ENCODE data around the gene PAXX. TPM values are rescaled to one million over a fixed set of nuclear protein-coding genes. Genes with fewer than 3 reads are reported as not detected.

Gene PAXX
- total RNA-seq, 1 donor from 2014 or later, result 45.1 TPM

GRCh38 chr9:136979769-136980587 lies 12.2 kb upstream of the PAXX start:
- Histone ChIP-seq H3K36me3 (no peaks in the 10 kb centered on the region), H3K27me3 (ENCODE audit: low read depth) (peaks cover 9% of the 10 kb centered on the region)
- no peak for TF ChIP-seq CTCF (IDR thresholded peaks at IDR 0.05)

GRCh38 chr9:136980669-136981478 lies 11.3 kb upstream of the PAXX start:
- intact Hi-C loops (cut with DNase I), result no loop called here
- no peak for DNase-seq
- H3K27me3 ChIP-seq (ENCODE audit: low read depth), result peaks cover 18% of the 10 kb centered on the region

More at GRCh38 chr9:136979769-136980587, 12.2 kb upstream of the PAXX start:
- intact Hi-C loops (cut with DNase I), result no loop called here
- Histone ChIP-seq H3K4me1 (peaks cover 46% of the 10 kb centered on the region), H3K27ac (peak overlapping the region; percentile 77), H3K9me3 (no peaks in the 10 kb centered on the region), H3K4me3 (no peak overlapping the region)
- no peak for DNase-seq
- ATAC-seq, result no peak

GRCh38 chr9:136981588-136982231 lies 10.5 kb upstream of the PAXX start:
- intact Hi-C loops (cut with DNase I), result no loop called here
- H3K27ac ChIP-seq, result peak overlapping the region; percentile 77
- ATAC-seq (no peak), DNase-seq (no peak)
- no peak for TF ChIP-seq CTCF (IDR thresholded peaks at IDR 0.05)
- H3K4me3 ChIP-seq, result no peak overlapping the region
- peaks cover 24% of the 10 kb centered on the region for H3K27me3 ChIP-seq (ENCODE audit: low read depth)
- no peaks in the 10 kb centered on the region for H3K9me3 ChIP-seq
- peaks cover 32% of the 10 kb centered on the region for H3K4me1 ChIP-seq
- H3K36me3 ChIP-seq, result no peaks in the 10 kb centered on the region

More at GRCh38 chr9:136980669-136981478, 11.3 kb upstream of the PAXX start:
- Histone ChIP-seq H3K36me3 (no peaks in the 10 kb centered on the region), H3K4me3 (no peak overlapping the region), H3K27ac (peak overlapping the region; percentile 77), H3K9me3 (no peaks in the 10 kb centered on the region), H3K4me1 (peaks cover 41% of the 10 kb centered on the region)
- TF ChIP-seq CTCF (IDR thresholded peaks at IDR 0.05), result no peak
- no peak for ATAC-seq

GRCh38 chr9:136982232-136983051 lies 9.8 kb upstream of the PAXX start, which contains the start of gene LCNL1:
Gene LCNL1, plus strand, starts transcription at chr9:136982993. Its CDS starts 594 bp downstream, at chr9:136983587.
- Histone ChIP-seq H3K27ac (peak within 1 kb of the TSS; percentile 77), H3K4me3 (no peak within 1 kb of the TSS), H3K27me3 (ENCODE audit: low read depth) (peaks cover 28% of the 10 kb centered on the region), H3K4me1 (peaks cover 25% of the 10 kb centered on the region), H3K36me3 (no peaks in the 10 kb centered on the region), H3K9me3 (no peaks in the 10 kb centered on the region)
- DNase-seq, result no peak
- TF ChIP-seq CTCF (IDR thresholded peaks at IDR 0.05), result no peak
- ATAC-seq, result no peak
- intact Hi-C loops (cut with DNase I), result no loop called here

Data from lower lobe of right lung (tissue), 2 donors.